Measurements from ENCODE around the gene TUBD1.

TUBD1 gene

GRCh38 chr17:59892251-59892923, 356 bp downstream of the TUBD1 start:
- DNase-seq (ENCODE audit: low spot score) = no peak
- in situ Hi-C loops (cut with MboI; ENCODE audit: low pct_unique_long_range_greater_than_20kb, low sequenced_read_pairs, unreplicated experiment) = no loop called here
- TF ChIP-seq, protein P1, sequence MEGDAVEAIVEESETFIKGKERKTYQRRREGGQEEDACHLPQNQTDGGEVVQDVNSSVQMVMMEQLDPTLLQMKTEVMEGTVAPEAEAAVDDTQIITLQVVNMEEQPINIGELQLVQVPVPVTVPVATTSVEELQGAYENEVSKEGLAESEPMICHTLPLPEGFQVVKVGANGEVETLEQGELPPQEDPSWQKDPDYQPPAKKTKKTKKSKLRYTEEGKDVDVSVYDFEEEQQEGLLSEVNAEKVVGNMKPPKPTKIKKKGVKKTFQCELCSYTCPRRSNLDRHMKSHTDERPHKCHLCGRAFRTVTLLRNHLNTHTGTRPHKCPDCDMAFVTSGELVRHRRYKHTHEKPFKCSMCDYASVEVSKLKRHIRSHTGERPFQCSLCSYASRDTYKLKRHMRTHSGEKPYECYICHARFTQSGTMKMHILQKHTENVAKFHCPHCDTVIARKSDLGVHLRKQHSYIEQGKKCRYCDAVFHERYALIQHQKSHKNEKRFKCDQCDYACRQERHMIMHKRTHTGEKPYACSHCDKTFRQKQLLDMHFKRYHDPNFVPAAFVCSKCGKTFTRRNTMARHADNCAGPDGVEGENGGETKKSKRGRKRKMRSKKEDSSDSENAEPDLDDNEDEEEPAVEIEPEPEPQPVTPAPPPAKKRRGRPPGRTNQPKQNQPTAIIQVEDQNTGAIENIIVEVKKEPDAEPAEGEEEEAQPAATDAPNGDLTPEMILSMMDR (IDR thresholded peaks at IDR 0.05; ENCODE audit: extremely low read depth, insufficient read depth, missing control alignments) = no peak

- TF ChIP-seq, protein P1 (IDR thresholded peaks at IDR 0.05; ENCODE audit: extremely low read depth, insufficient read depth, missing control alignments) = no peak
- in situ Hi-C loops (cut with MboI; ENCODE audit: low pct_unique_long_range_greater_than_20kb, low sequenced_read_pairs, unreplicated experiment) = no loop called here
- no peak for DNase-seq (ENCODE audit: low spot score)
Observed at GRCh38 chr17:59890720-59891119, 2.0 kb downstream of the TUBD1 start.

- TF ChIP-seq, protein P1 (IDR thresholded peaks at IDR 0.05; ENCODE audit: extremely low read depth, insufficient read depth, missing control alignments) = no peak
- in situ Hi-C loops (cut with MboI; ENCODE audit: low pct_unique_long_range_greater_than_20kb, low sequenced_read_pairs, unreplicated experiment) = no loop called here
- DNase-seq (ENCODE audit: low spot score) = no peak
Observed at GRCh38 chr17:59888145-59888750, 4.5 kb downstream of the TUBD1 start.

DNA sequence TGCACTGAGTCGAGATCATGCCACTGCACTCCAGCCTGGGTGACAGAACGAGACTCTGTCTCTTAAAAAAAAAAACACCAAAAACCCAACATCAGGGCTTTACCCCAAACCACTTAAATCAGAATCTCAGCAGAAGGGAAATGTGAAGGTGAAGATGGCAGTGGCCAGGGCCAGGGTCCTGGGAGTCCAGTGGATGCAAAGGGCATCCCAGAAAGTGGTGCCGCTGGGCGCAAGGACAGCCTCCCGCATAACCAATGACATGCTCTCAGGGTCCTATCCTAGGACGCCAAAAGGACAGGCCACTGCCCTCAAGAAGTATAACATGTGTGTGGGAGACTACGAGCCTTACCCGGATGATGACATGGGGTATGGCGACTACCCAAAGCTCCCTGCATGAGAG, 7.9 kb downstream of the TUBD1 start:
- DNase-seq (ENCODE audit: low spot score) = no peak
- TF ChIP-seq, protein P1 (IDR thresholded peaks at IDR 0.05; ENCODE audit: extremely low read depth, insufficient read depth, missing control alignments) = no peak
- in situ Hi-C loops (cut with MboI; ENCODE audit: low pct_unique_long_range_greater_than_20kb, low sequenced_read_pairs, unreplicated experiment) = no loop called here

DNA sequence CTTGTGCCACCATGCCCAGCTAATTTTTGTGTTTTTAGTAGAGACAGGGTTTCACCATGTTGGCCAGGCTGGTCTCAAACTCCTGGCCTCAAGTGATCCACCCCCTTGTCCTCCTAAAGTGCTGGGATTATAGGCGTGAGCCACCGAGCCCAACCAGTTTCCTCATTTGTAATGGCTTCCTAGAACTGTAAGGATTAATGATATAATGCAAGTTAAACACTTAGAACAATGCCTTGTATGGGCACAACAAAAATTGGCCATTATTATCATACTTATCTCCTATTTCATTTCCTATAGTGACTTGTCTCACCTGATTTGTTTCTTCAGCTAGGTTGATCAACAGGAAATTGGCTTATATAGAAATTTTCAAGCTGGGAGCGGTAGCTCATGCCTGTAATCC, 14.1 kb downstream of the TUBD1 start:
- DNase-seq (ENCODE audit: low spot score) = no peak
- TF ChIP-seq, protein P1 (IDR thresholded peaks at IDR 0.05; ENCODE audit: extremely low read depth, insufficient read depth, missing control alignments) = no peak
- in situ Hi-C loops (cut with MboI; ENCODE audit: low pct_unique_long_range_greater_than_20kb, low sequenced_read_pairs, unreplicated experiment) = no loop called here

DNA sequence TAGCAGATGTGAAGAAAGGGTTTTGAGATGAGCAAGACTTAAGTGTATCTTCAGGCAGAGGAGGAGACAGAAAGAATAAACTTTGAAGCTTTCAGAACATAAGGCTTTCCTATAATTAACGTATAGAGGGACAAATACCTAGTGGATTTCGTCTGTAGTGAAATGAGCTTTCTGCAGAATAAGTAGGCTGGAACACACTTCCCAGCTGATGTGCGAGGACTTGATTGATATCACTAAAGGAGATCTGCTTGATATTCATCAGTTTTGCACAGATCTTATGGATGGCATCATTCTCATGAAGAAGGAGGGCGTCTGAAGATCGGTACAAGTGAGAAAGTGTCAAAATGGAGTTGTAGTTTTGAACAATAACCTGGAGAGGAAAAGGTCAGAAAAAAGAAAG, 14.8 kb downstream of the TUBD1 start:
- in situ Hi-C loops (cut with MboI; ENCODE audit: low pct_unique_long_range_greater_than_20kb, low sequenced_read_pairs, unreplicated experiment) = no loop called here
- TF ChIP-seq, protein P1 (IDR thresholded peaks at IDR 0.05; ENCODE audit: extremely low read depth, insufficient read depth, missing control alignments) = no peak
- DNase-seq (ENCODE audit: low spot score) = no peak
